ENCODE data around the gene FGFR1OP2. TPM values are rescaled to one million over a fixed set of nuclear protein-coding genes. Genes with fewer than 3 reads are reported as not detected.

Gene FGFR1OP2
- total RNA-seq, 1 donor from 2014 or later = 39.2 TPM

- H3K27ac ChIP-seq (ENCODE audit: low read depth, low read length) = no peak overlapping the region
- H3K4me1 Mint-ChIP-seq (ENCODE audit: low read depth, unreplicated experiment) = peaks cover 2% of the 10 kb centered on the region
- H3K4me1 ChIP-seq (ENCODE audit: insufficient read depth, low read length) = no peaks in the 10 kb centered on the region
- DNase-seq (ENCODE audit: low read depth) (no peak), FAIRE-seq (no peak)
- no peak overlapping the region for H3K9ac ChIP-seq (ENCODE audit: low read length)
- H3K27ac Mint-ChIP-seq (ENCODE audit: unreplicated experiment) = no peak overlapping the region
- peak overlapping the region; percentile 61 for H3K4me3 Mint-ChIP-seq (ENCODE audit: unreplicated experiment)
- no peaks in the 10 kb centered on the region for H3K27me3 ChIP-seq (ENCODE audit: insufficient read depth, low read length)
- H3K27me3 Mint-ChIP-seq (ENCODE audit: low read depth, unreplicated experiment) = no peaks in the 10 kb centered on the region
- no peaks in the 10 kb centered on the region for H3K9me3 Mint-ChIP-seq (ENCODE audit: unreplicated experiment)
- H4K20me1 ChIP-seq (ENCODE audit: insufficient read depth, low read length) = peaks cover 8% of the 10 kb centered on the region
- H3K36me3 Mint-ChIP-seq (ENCODE audit: low read depth, unreplicated experiment) = no peaks in the 10 kb centered on the region
- no peak overlapping the region for H3K4me2 ChIP-seq (ENCODE audit: low read length)
- H3K4me3 ChIP-seq (ENCODE audit: insufficient read depth, low read depth, low read length) = no peak overlapping the region
- no peaks in the 10 kb centered on the region for H3K9me3 ChIP-seq (ENCODE audit: insufficient read depth, low read depth, low read length)
- TF ChIP-seq EZH2 (IDR thresholded peaks at IDR 0.05; ENCODE audit: insufficient read depth, low read length) = no peak
- TF ChIP-seq CTCF (IDR thresholded peaks at IDR 0.05; ENCODE audit: insufficient read depth, low read depth, low read length) = no peak
- no peak overlapping the region for H2AFZ ChIP-seq (ENCODE audit: low read depth, low read length)
- peaks cover 25% of the 10 kb centered on the region for H3K36me3 ChIP-seq (ENCODE audit: insufficient read depth, low read length)
- H3K79me2 ChIP-seq (ENCODE audit: insufficient read depth, low read length) = peaks cover 47% of the 10 kb centered on the region
Measured at GRCh38 chr12:26929590-26929989, 8.7 kb upstream of the FGFR1OP2 start.

- peak overlapping the region; percentile 99 for H3K4me3 Mint-ChIP-seq (ENCODE audit: unreplicated experiment)
- H3K27me3 ChIP-seq (ENCODE audit: insufficient read depth, low read length) = no peaks in the 10 kb centered on the region
Measured at GRCh38 chr12:26935636-26936378, 2.5 kb upstream of the FGFR1OP2 start.

More at GRCh38 chr12:26935636-26936378, 2.5 kb upstream of the FGFR1OP2 start:
- Histone ChIP-seq H3K79me2 (ENCODE audit: insufficient read depth, low read length) (peaks cover 86% of the 10 kb centered on the region), H3K9me3 (ENCODE audit: insufficient read depth, low read depth, low read length) (no peaks in the 10 kb centered on the region), H3K27ac (ENCODE audit: low read depth, low read length) (no peak overlapping the region), H3K9ac (ENCODE audit: low read length) (peak overlapping the region; percentile 97), H3K4me1 (ENCODE audit: insufficient read depth, low read length) (peaks cover 20% of the 10 kb centered on the region), H3K4me2 (ENCODE audit: low read length) (peak overlapping the region; percentile 90), H3K36me3 (ENCODE audit: insufficient read depth, low read length) (peaks cover 5% of the 10 kb centered on the region), H4K20me1 (ENCODE audit: insufficient read depth, low read length) (peaks cover 31% of the 10 kb centered on the region), H2AFZ (ENCODE audit: low read depth, low read length) (no peak overlapping the region), H3K4me3 (ENCODE audit: insufficient read depth, low read depth, low read length) (peak overlapping the region; percentile 22)
- DNase-seq (ENCODE audit: low read depth) (no peak), FAIRE-seq (no peak)
- no peak overlapping the region for H3K27ac Mint-ChIP-seq (ENCODE audit: unreplicated experiment)
- no peaks in the 10 kb centered on the region for H3K27me3 Mint-ChIP-seq (ENCODE audit: low read depth, unreplicated experiment)
- TF ChIP-seq EZH2 (IDR thresholded peaks at IDR 0.05; ENCODE audit: insufficient read depth, low read length) = no peak
- no peak for TF ChIP-seq CTCF (IDR thresholded peaks at IDR 0.05; ENCODE audit: insufficient read depth, low read depth, low read length)
- H3K9me3 Mint-ChIP-seq (ENCODE audit: unreplicated experiment) = no peaks in the 10 kb centered on the region
- H3K4me1 Mint-ChIP-seq (ENCODE audit: low read depth, unreplicated experiment) = peaks cover 16% of the 10 kb centered on the region
- H3K36me3 Mint-ChIP-seq (ENCODE audit: low read depth, unreplicated experiment) = no peaks in the 10 kb centered on the region

Data from astrocyte (in vitro differentiated cells and primary cell).